H1 (cell line): Measurements from ENCODE around the gene SMARCC1. TPM values are rescaled to one million over a fixed set of nuclear protein-coding genes. Genes with fewer than 3 reads are reported as not detected.

ENCODE experiments used
- CTCF ChIA-PET: fragments of 300-600 bp; sonication (Branson Sonifier 250); formaldehyde crosslinking; loops from one replicate; lab custom pipeline; 2021; ENCODE audit not compliant: partially characterized antibody; lab: Charles Lee
- POLR2A ChIA-PET: fragments of 300-600 bp; sonication (Branson Sonifier 250); formaldehyde crosslinking; loops from one replicate; lab custom pipeline; 2021; ENCODE audit warnings: inconsistent platforms; ENCODE audit not compliant: partially characterized antibody; lab: Charles Lee
- DNase-seq, 2 experiments: peaks; one replicate each; pipeline versions ENCODE4 v3.0.0 to v3.0.0-alpha.2; 2010 to 2022; ENCODE audit warnings: low spot score in 2 of 2, low read depth in 1 of 2, mixed read lengths in 1 of 2
- FAIRE-seq: peaks from 2 replicates; lab custom pipeline; 2011; peaks lifted over from hg19 to GRCh38; lab: Jason Lieb, UNC
- H2AFZ ChIP-seq: 2 replicates; pipeline ENCODE4 v1.8.1; 2012; ENCODE audit warnings: low read length, inconsistent platforms
- H2AK5ac ChIP-seq: 2 replicates; pipeline ENCODE4 v1.6.1; 2013; ENCODE audit warnings: low read depth, low read length
- H2BK120ac ChIP-seq: replicated peaks from 2 replicates; pipeline ENCODE3; 2013; ENCODE audit warnings: low read depth, low read length, inconsistent platforms
- H2BK12ac ChIP-seq: 2 replicates; pipeline ENCODE4 v1.6.1; 2013; ENCODE audit warnings: low read depth, low read length
- H2BK15ac ChIP-seq: 2 replicates; pipeline ENCODE4 v1.6.1; 2013; ENCODE audit warnings: low read length
- H2BK20ac ChIP-seq: 2 replicates; pipeline ENCODE4 v1.6.1; 2013; ENCODE audit warnings: low read length
- H2BK5ac ChIP-seq: 2 replicates; pipeline ENCODE4 v1.6.1; 2013; ENCODE audit warnings: low read depth, low read length
- H3K14ac ChIP-seq: 2 replicates; pipeline ENCODE4 v1.6.1; 2013; ENCODE audit warnings: inconsistent platforms; ENCODE audit not compliant: insufficient read length
- H3K18ac ChIP-seq: 2 replicates; pipeline ENCODE4 v1.6.1; 2013; ENCODE audit warnings: low read length; ENCODE audit errors: extremely low read depth
- H3K23ac ChIP-seq: 2 replicates; pipeline ENCODE4 v1.6.1; 2013; ENCODE audit warnings: inconsistent platforms; ENCODE audit not compliant: insufficient read length
- H3K23me2 ChIP-seq: 2 replicates; pipeline ENCODE4 v1.6.1; 2013; ENCODE audit warnings: low read depth, low read length
- H3K27ac ChIP-seq: 2 replicates; pipeline ENCODE4 v1.6.1; 2011; ENCODE audit warnings: low read depth, low read length, inconsistent platforms
- H3K27me3 ChIP-seq, 4 experiments: replicated peaks in 1 of 4; 1 replicate in 1 of 4; 2 replicates in 3 of 4; pipeline versions ENCODE4 v1.6.1 to v1.8.1; 2011 to 2013; ENCODE audit warnings: low read length in 3 of 4, mild to moderate bottlenecking in 3 of 4, inconsistent platforms in 2 of 4, mixed read lengths in 2 of 4, moderate library complexity in 1 of 4; ENCODE audit not compliant: control insufficient read depth in 3 of 4, insufficient read depth in 3 of 4; ENCODE audit errors: extremely low read depth in 1 of 4
- H3K36me3 ChIP-seq, 4 experiments: 2 replicates each; pipeline versions ENCODE4 v1.6.1 to v1.8.1; 2011 to 2013; ENCODE audit warnings: mild to moderate bottlenecking in 4 of 4, low read length in 3 of 4, moderate library complexity in 2 of 4, control low read depth in 1 of 4, inconsistent platforms in 1 of 4; ENCODE audit not compliant: insufficient read depth in 4 of 4, control insufficient read depth in 2 of 4
- H3K4ac ChIP-seq: replicated peaks from 2 replicates; pipeline ENCODE3; 2013; ENCODE audit warnings: low read length, low read depth, mixed read lengths, inconsistent platforms; ENCODE audit not compliant: insufficient read length
- H3K4me1 ChIP-seq, 4 experiments: replicated peaks in 1 of 4; 1 replicate in 1 of 4; 2 replicates in 3 of 4; pipeline versions ENCODE4 v1.6.1 to v1.8.1; 2011 to 2013; ENCODE audit warnings: low read length in 3 of 4, inconsistent platforms in 2 of 4, mixed read lengths in 1 of 4; ENCODE audit not compliant: insufficient read depth in 4 of 4, control insufficient read depth in 3 of 4
- H3K4me2 ChIP-seq, 2 experiments: 2 replicates each; pipeline versions ENCODE4 v1.6.1 to v1.8.1; 2011 to 2013; ENCODE audit warnings: low read depth in 2 of 2, low read length in 2 of 2, control low read depth in 1 of 2, inconsistent platforms in 1 of 2, mild to moderate bottlenecking in 1 of 2; ENCODE audit not compliant: insufficient read depth in 1 of 2
- H3K4me3 ChIP-seq, 4 experiments: fragments of 200-600, 300-600 bp in 1 of 4; sonication (generic), shearing (Covaris generic), sonication (Bioruptor Twin) in 1 of 4; 2 replicates each; pipeline versions ENCODE4 v1.5.1 to v1.8.1; 2011 to 2016; ENCODE audit warnings: low read length in 4 of 4, low read depth in 3 of 4, control low read depth in 2 of 4, inconsistent platforms in 2 of 4, mild to moderate bottlenecking in 2 of 4, mixed read lengths in 1 of 4, moderate library complexity in 1 of 4; ENCODE audit not compliant: insufficient read depth in 2 of 4; ENCODE audit errors: extremely low read depth in 1 of 4
- H3K56ac ChIP-seq: replicated peaks from 2 replicates; pipeline ENCODE3; 2013; ENCODE audit warnings: low read depth, mild to moderate bottlenecking, mixed read lengths, low read length, inconsistent platforms; ENCODE audit not compliant: insufficient read length
- H3K79me1 ChIP-seq: 2 replicates; pipeline ENCODE4 v1.6.1; 2013; ENCODE audit warnings: low read depth, low read length, control low read depth
- H3K79me2 ChIP-seq, 2 experiments: 2 replicates each; pipeline versions ENCODE4 v1.6.1 to v1.8.1; 2012 to 2013; ENCODE audit warnings: low read length in 2 of 2, mild to moderate bottlenecking in 2 of 2, inconsistent platforms in 1 of 2; ENCODE audit not compliant: insufficient read depth in 2 of 2, control insufficient read depth in 1 of 2
- H3K9ac ChIP-seq, 4 experiments: replicated peaks in 1 of 4; 1 replicate in 1 of 4; 2 replicates in 3 of 4; pipeline versions ENCODE4 v1.6.1 to v1.8.1; 2011 to 2013; ENCODE audit warnings: low read depth in 3 of 4, low read length in 3 of 4, control low read depth in 2 of 4, mild to moderate bottlenecking in 2 of 4, moderate library complexity in 2 of 4, inconsistent platforms in 1 of 4; ENCODE audit errors: extremely low read depth in 1 of 4
- H3K9me3 ChIP-seq, 2 experiments: 2 replicates each; pipeline versions ENCODE4 v1.6.1 to v1.8.1; 2012 to 2013; ENCODE audit warnings: mild to moderate bottlenecking in 2 of 2, moderate library complexity in 2 of 2, control low read depth in 1 of 2, inconsistent platforms in 1 of 2, low read depth in 1 of 2, low read length in 1 of 2, mixed read lengths in 1 of 2; ENCODE audit not compliant: insufficient read depth in 2 of 2
- H4K20me1 ChIP-seq, 2 experiments: replicated peaks in 1 of 2; 2 replicates each; pipeline versions ENCODE3 to v1.8.1; 2011 to 2013; ENCODE audit warnings: inconsistent platforms in 2 of 2, low read length in 2 of 2, mild to moderate bottlenecking in 1 of 2; ENCODE audit not compliant: insufficient read depth in 2 of 2, control insufficient read depth in 1 of 2
- H4K5ac ChIP-seq: 2 replicates; pipeline ENCODE4 v1.6.1; 2013; ENCODE audit warnings: low read length, low read depth, mixed read lengths, inconsistent platforms; ENCODE audit not compliant: insufficient read length
- H4K8ac ChIP-seq: 2 replicates; pipeline ENCODE4 v1.8.0; 2013; ENCODE audit warnings: mild to moderate bottlenecking, moderate library complexity, low read length, inconsistent platforms; ENCODE audit not compliant: insufficient read depth; ENCODE audit errors: extremely low read depth
- H4K91ac ChIP-seq: replicated peaks from 2 replicates; pipeline ENCODE3; 2013; ENCODE audit warnings: low read length, mixed read lengths, inconsistent platforms; ENCODE audit not compliant: insufficient read length
- CHD1 ChIP-seq: IDR thresholded peaks from 2 replicates; pipeline ENCODE4 v1.6.1; 2012; ENCODE audit warnings: low read depth, low read length, improper control_type of control experiment
- NRF1 ChIP-seq: IDR thresholded peaks from 2 replicates; pipeline ENCODE4 v1.6.1; 2011; ENCODE audit warnings: mild to moderate bottlenecking, low read depth, low read length, improper control_type of control experiment
- POU5F1 ChIP-seq: IDR thresholded peaks from 2 replicates; pipeline ENCODE4 v1.6.1; 2011; ENCODE audit warnings: low read depth, mild to moderate bottlenecking, low read length, moderate library complexity
- WGBS, 2 experiments: shearing (Covaris generic) in 1 of 2; methylation state at CpG; one replicate each; pipeline versions ENCODE4 v1.1.6 to v1.1.7; 2013 to 2015; ENCODE audit warnings: low lambda C conversion rate in 2 of 2, mixed read lengths in 2 of 2, inconsistent platforms in 1 of 2, low coverage in 1 of 2, missing lambda C conversion rate in 1 of 2; ENCODE audit not compliant: insufficient replicate concordance in 2 of 2, insufficient coverage in 1 of 2, insufficient read length in 1 of 2; ENCODE audit errors: extremely low coverage in 1 of 2, missing lambda C conversion rate in 1 of 2; 5-methylcytosine and 5-hydroxymethylcytosine counted together
- polyA plus RNA-seq, 7 experiments: library from polyadenylated mRNA; depleted of rRNA in 3 of 7; stranded (reverse) in 5 of 7; unstranded in 2 of 7; fragments of >200 nt in 5 of 7; fragments of 200-250 nt in 2 of 7; gene quantifications; 1 replicate in 5 of 7; 2 replicates in 1 of 7; 4 replicates in 1 of 7; pipeline versions ENCODE4 v1.2.1 to v1.2.3, GENCODE V29; 2011 to 2013; ENCODE audit warnings: missing spikeins in 2 of 7, mixed read lengths in 2 of 7
- total RNA-seq: library from RNA; stranded (reverse); fragmentation: NEBNext Ultra II Directional; extraction: Animal tissue kit (Norgen Biotek cat#: 25700); gene quantifications from 2 replicates; pipeline ENCODE4 v1.2.1, GENCODE V29; 2021

Gene SMARCC1
- total and polyA plus RNA-seq, 2 of the 8 experiments (the other 6 are each of a cell fraction or from before 2014, with no cell fraction given), result 64.1 to 335 TPM

- TF ChIP-seq POU5F1 (no peak), NRF1 (no peak), CHD1 (no peak)
- Histone ChIP-seq H2BK5ac (no peak overlapping the region), H2BK12ac (no peak overlapping the region), H3K4me1 (no peaks in the 10 kb centered on the region), H3K9ac (no peak overlapping the region), H3K18ac (no peak overlapping the region), H3K36me3 (peaks cover 27 to 89% (median 61%) of the 10 kb centered on the region in 4 experiments), H3K27ac (no peak overlapping the region), H4K91ac (no peak overlapping the region), H3K56ac (no peak overlapping the region), H4K8ac (no peak overlapping the region), H3K23ac (no peak overlapping the region), H3K9me3 (no peaks in the 10 kb centered on the region), H3K4me2 (no peak overlapping the region), H3K27me3 (no peaks in the 10 kb centered on the region), H4K20me1 (peaks cover 2 to 4% of the 10 kb centered on the region in 2 experiments), H3K14ac (no peak overlapping the region), H3K4me3 (no peak overlapping the region), H4K5ac (no peak overlapping the region), H2BK20ac (no peak overlapping the region), H2AFZ (no peak overlapping the region), H3K4ac (no peak overlapping the region), H3K79me1 (no peaks in the 10 kb centered on the region), H3K79me2 (peaks cover 0 to 34% of the 10 kb centered on the region in 2 experiments; a peak in 2 of 4 replicates), H2BK120ac (no peak overlapping the region), H2AK5ac (no peak overlapping the region), H2BK15ac (no peak overlapping the region), H3K23me2 (no peaks in the 10 kb centered on the region; the same call in 1 of the 2 replicates)
- 96% methylated on average over 2 of the region's 2 CpGs; no CpG with 5 or more reads in 1 of the 2 experiments for WGBS, 2 experiments
- FAIRE-seq, result no peak
- no peak for DNase-seq
- CTCF ChIA-PET, result interaction anchor here (1.0 to 1.2 kb wide), 2 partner anchors 10 to 98 kb away, joined by 3 read pairs; no protein-coding TSS in a partner anchor
- POLR2A ChIA-PET, result interaction anchor here (0.6 to 1.0 kb wide), 2 partner anchors 10 to 26 kb away, joined by 3 to 4 read pairs; no protein-coding TSS in a partner anchor
Measured at GRCh38 chr3:47713655-47714054, 68.0 kb downstream of the SMARCC1 start.
